Activated CD8-positive, alpha-beta memory T cell treated with anti-CD3 and anti-CD28 coated beads, Interleukin-2, amount 50 U/mL, for 24 hours (primary cell): Measurements from ENCODE around the gene GNG13.
"Not testable (repeated sequence)": the region's sequence is repeated elsewhere in the genome, so short reads cannot be mapped to it uniquely, and the experiment has no call there.

Experiments
- DNase-seq: peaks from one replicate; pipeline ENCODE4 v3.0.0-alpha.2; 2020; ENCODE audit errors: extremely low read depth

Gene GNG13

GRCh38 chr16:761625-762513, 38.7 kb downstream of the GNG13 start:
- no peak for DNase-seq

GRCh38 chr16:760545-761343, 39.8 kb downstream of the GNG13 start, which contains the start of gene MSLN:
MSLN (plus strand) TSS chr16:760734; CDS start chr16:762681, 1,947 bp downstream.
- no peak for DNase-seq

GRCh38 chr16:760065-760464, 40.5 kb downstream of the GNG13 start:
- DNase-seq: no peak

- DNase-seq: no peak
Observed at GRCh38 chr16:759110-759910, 41.2 kb downstream of the GNG13 start.

- no peak for DNase-seq
Observed at GRCh38 chr16:756428-756827, 44.1 kb downstream of the GNG13 start.

GRCh38 chr16:754656-755055, 45.9 kb downstream of the GNG13 start:
- DNase-seq: no peak

GRCh38 chr16:754121-754607, 46.4 kb downstream of the GNG13 start:
- not testable (repeated sequence) for DNase-seq

GRCh38 chr16:752007-752312, 48.6 kb downstream of the GNG13 start:
- DNase-seq: no peak

GRCh38 chr16:751152-752006, 49.2 kb downstream of the GNG13 start:
- no peak for DNase-seq

- DNase-seq: no peak
Observed at GRCh38 chr16:750485-750884, 50.0 kb downstream of the GNG13 start.

GRCh38 chr16:749010-749409, 51.5 kb downstream of the GNG13 start:
- DNase-seq: no peak
